Measurements from ENCODE around the gene HEBP1.

The HEBP1 gene

GRCh38 chr12:12939888-12940287 lies 60.2 kb downstream of the HEBP1 start:
- TF ChIP-seq BACH2 (CRISPR knock-in tag; IDR thresholded peaks at IDR 0.05; ENCODE audit: borderline replicate concordance) (no peak), OSR1 (CRISPR knock-in tag; IDR thresholded peaks at IDR 0.05) (no peak), SNAI2 (CRISPR knock-in tag; IDR thresholded peaks at IDR 0.05) (no peak)
- no peak for ATAC-seq

GRCh38 chr12:12938541-12938940 lies 61.5 kb downstream of the HEBP1 start:
- TF ChIP-seq ARNTL (CRISPR knock-in tag; IDR thresholded peaks at IDR 0.05; ENCODE audit: borderline replicate concordance, low read depth) (no peak), RARB (CRISPR knock-in tag; IDR thresholded peaks at IDR 0.05) (no peak), GLIS3 (CRISPR knock-in tag; IDR thresholded peaks at IDR 0.05) (no peak), PATZ1 (CRISPR knock-in tag; IDR thresholded peaks at IDR 0.05; ENCODE audit: borderline replicate concordance) (no peak), ZFP30 (CRISPR knock-in tag; IDR thresholded peaks at IDR 0.05) (no peak), POU6F1 (CRISPR knock-in tag; IDR thresholded peaks at IDR 0.05; ENCODE audit: borderline replicate concordance, low read depth) (no peak), TSHZ2 (CRISPR knock-in tag; IDR thresholded peaks at IDR 0.05) (no peak), CSDC2 (CRISPR knock-in tag; IDR thresholded peaks at IDR 0.05) (no peak), CSRNP3 (CRISPR knock-in tag; IDR thresholded peaks at IDR 0.05) (no peak), ZNF565 (CRISPR knock-in tag; conservative IDR thresholded peaks at IDR 0.05; ENCODE audit: low read depth) (no peak), ISL1 (CRISPR knock-in tag; IDR thresholded peaks at IDR 0.05) (no peak), TOX (CRISPR knock-in tag; IDR thresholded peaks at IDR 0.05; ENCODE audit: borderline replicate concordance) (no peak), SNAI2 (CRISPR knock-in tag; IDR thresholded peaks at IDR 0.05) (no peak), OSR1 (CRISPR knock-in tag; IDR thresholded peaks at IDR 0.05) (no peak), ESRRG (CRISPR knock-in tag; IDR thresholded peaks at IDR 0.05) (no peak)
- no peak for ATAC-seq

- no peak for ATAC-seq
- TF ChIP-seq CSDC2 (CRISPR knock-in tag; IDR thresholded peaks at IDR 0.05) (no peak), BACH2 (CRISPR knock-in tag; IDR thresholded peaks at IDR 0.05; ENCODE audit: borderline replicate concordance) (no peak), SNAI2 (CRISPR knock-in tag; IDR thresholded peaks at IDR 0.05) (no peak), GLIS3 (CRISPR knock-in tag; IDR thresholded peaks at IDR 0.05) (no peak), ARNTL (CRISPR knock-in tag; IDR thresholded peaks at IDR 0.05; ENCODE audit: borderline replicate concordance, low read depth) (no peak), ESRRG (CRISPR knock-in tag; IDR thresholded peaks at IDR 0.05) (no peak), ZFP30 (CRISPR knock-in tag; IDR thresholded peaks at IDR 0.05) (no peak), CREB5 (CRISPR knock-in tag; IDR thresholded peaks at IDR 0.05; ENCODE audit: low read depth) (no peak), TOX (CRISPR knock-in tag; IDR thresholded peaks at IDR 0.05; ENCODE audit: borderline replicate concordance) (no peak), POU6F1 (CRISPR knock-in tag; IDR thresholded peaks at IDR 0.05; ENCODE audit: borderline replicate concordance, low read depth) (no peak), ZFP3 (CRISPR knock-in tag; IDR thresholded peaks at IDR 0.05) (no peak), OSR1 (CRISPR knock-in tag; IDR thresholded peaks at IDR 0.05) (no peak), ZNF8 (CRISPR knock-in tag; IDR thresholded peaks at IDR 0.05) (no peak), ISL1 (CRISPR knock-in tag; IDR thresholded peaks at IDR 0.05) (no peak), ZNF565 (CRISPR knock-in tag; conservative IDR thresholded peaks at IDR 0.05; ENCODE audit: low read depth) (no peak), ZC3H10 (CRISPR knock-in tag; IDR thresholded peaks at IDR 0.05) (no peak), TCF4 (CRISPR knock-in tag; IDR thresholded peaks at IDR 0.05; ENCODE audit: borderline replicate concordance) (no peak), RARB (CRISPR knock-in tag; IDR thresholded peaks at IDR 0.05) (no peak), CSRNP3 (CRISPR knock-in tag; IDR thresholded peaks at IDR 0.05) (no peak)
Observed at GRCh38 chr12:12936983-12937491, 63.0 kb downstream of the HEBP1 start.
